ENCODE measurements around the gene CREG1.
"Not testable (repeated sequence)": the region's sequence is repeated elsewhere in the genome, so short reads cannot be mapped to it uniquely, and the experiment has no call there.

CREG1 gene

GRCh38 chr1:167564612-167565270, 11.2 kb upstream of the CREG1 start:
- in situ Hi-C loops (cut with HindIII; ENCODE audit: low sequenced_read_pairs): loop anchor here (10.0 kb wide), 1 partner anchor 60 kb away; no protein-coding TSS in a partner anchor

GRCh38 chr1:167563579-167564246, 10.2 kb upstream of the CREG1 start:
- in situ Hi-C loops (cut with HindIII; ENCODE audit: low sequenced_read_pairs): loop anchor here (10.0 kb wide), 1 partner anchor 61 kb away; no protein-coding TSS in a partner anchor

GRCh38 chr1:167562702-167563101, 9.1 kb upstream of the CREG1 start:
- in situ Hi-C loops (cut with HindIII; ENCODE audit: low sequenced_read_pairs): loop anchor here (10.0 kb wide), 1 partner anchor 62 kb away; no protein-coding TSS in a partner anchor

- in situ Hi-C loops (cut with HindIII; ENCODE audit: low sequenced_read_pairs): loop anchor here (10.0 kb wide), 1 partner anchor 63 kb away; no protein-coding TSS in a partner anchor
Observed at GRCh38 chr1:167561753-167562152, 8.2 kb upstream of the CREG1 start.

- in situ Hi-C loops (cut with HindIII; ENCODE audit: low sequenced_read_pairs): no loop called here
Observed at GRCh38 chr1:167555971-167556714, 2.6 kb upstream of the CREG1 start.

GRCh38 chr1:167555072-167555471, 1.5 kb upstream of the CREG1 start:
- in situ Hi-C loops (cut with HindIII; ENCODE audit: low sequenced_read_pairs): not testable (repeated sequence)

- in situ Hi-C loops (cut with HindIII; ENCODE audit: low sequenced_read_pairs): no loop called here
Observed at GRCh38 chr1:167554028-167554779, 642 bp upstream of the CREG1 start.

- in situ Hi-C loops (cut with HindIII; ENCODE audit: low sequenced_read_pairs): no loop called here
Observed at GRCh38 chr1:167551362-167551761, 2.2 kb downstream of the CREG1 start.

GRCh38 chr1:167548059-167548932, 5.3 kb downstream of the CREG1 start:
- in situ Hi-C loops (cut with HindIII; ENCODE audit: low sequenced_read_pairs): no loop called here

- in situ Hi-C loops (cut with HindIII; ENCODE audit: low sequenced_read_pairs): no loop called here
Observed at GRCh38 chr1:167546935-167547334, 6.6 kb downstream of the CREG1 start.

- in situ Hi-C loops (cut with HindIII; ENCODE audit: low sequenced_read_pairs): no loop called here
Observed at GRCh38 chr1:167545349-167545748, 8.2 kb downstream of the CREG1 start.

- in situ Hi-C loops (cut with HindIII; ENCODE audit: low sequenced_read_pairs): no loop called here
Observed at GRCh38 chr1:167544447-167545093, 9.0 kb downstream of the CREG1 start.

GRCh38 chr1:167543199-167543990, 10.2 kb downstream of the CREG1 start:
- in situ Hi-C loops (cut with HindIII; ENCODE audit: low sequenced_read_pairs): no loop called here

- in situ Hi-C loops (cut with HindIII; ENCODE audit: low sequenced_read_pairs): no loop called here
Observed at GRCh38 chr1:167542109-167543032, 11.2 kb downstream of the CREG1 start.

- in situ Hi-C loops (cut with HindIII; ENCODE audit: low sequenced_read_pairs): no loop called here
Observed at GRCh38 chr1:167541610-167542009, 12.0 kb downstream of the CREG1 start.

- in situ Hi-C loops (cut with HindIII; ENCODE audit: low sequenced_read_pairs): no loop called here
Observed at GRCh38 chr1:167541003-167541402, 12.6 kb downstream of the CREG1 start.

- in situ Hi-C loops (cut with HindIII; ENCODE audit: low sequenced_read_pairs): no loop called here
Observed at GRCh38 chr1:167538657-167539056, 14.9 kb downstream of the CREG1 start.

Measured in DLD1 (cell line).